Measurements from ENCODE around the gene C19orf81.

- no peak for TF ChIP-seq CTCF (IDR thresholded peaks at IDR 0.05)
- TF ChIP-seq POLR2A (IDR thresholded peaks at IDR 0.05): no peak
Measured at GRCh38 chr19:50677636-50678035, 28.4 kb downstream of the C19orf81 start.

Data from Peyer's patch (tissue), 4 donors.